SK-N-SH (cell line): ENCODE measurements around the gene CD69. TPM values are rescaled to one million over a fixed set of nuclear protein-coding genes. Genes with fewer than 3 reads are reported as not detected.

ENCODE experiments used
- CTCF ChIA-PET: fragments of 300-600, 350-600 bp; formaldehyde crosslinking; extraction: SDS; loops from one replicate; lab custom pipeline; 2021; lab: Yijun Ruan, JAX
- POLR2A ChIA-PET: fragments of 350-600 bp; sonication (Branson Sonifier 250); formaldehyde crosslinking; extraction: SDS; loops from one replicate; lab custom pipeline; 2020; ENCODE audit warnings: antibody characterized with exemption, inconsistent platforms; lab: Yijun Ruan, JAX
- DNase-seq: peaks from one replicate; pipeline ENCODE4 v3.0.0; 2012
- H2AFZ ChIP-seq: fragments of 200-600 bp; sonication (generic); 2 replicates; pipeline ENCODE4 v1.8.1; 2016; ENCODE audit warnings: antibody characterized with exemption, mild to moderate bottlenecking, low read depth
- H3F3A ChIP-seq: fragments of 200-600 bp; sonication (generic); replicated peaks from 2 replicates; pipeline ENCODE3; 2016; ENCODE audit warnings: antibody characterized with exemption, mild to moderate bottlenecking; ENCODE audit not compliant: insufficient read depth
- H3K27ac ChIP-seq, 2 experiments: fragments of 200-500 bp in 1 of 2; fragments of 200-600 bp in 1 of 2; sonication (Bioruptor generic) in 1 of 2; sonication (generic), shearing (Covaris generic) in 1 of 2; 2 replicates each; pipeline versions ENCODE4 v1.5.1 to v1.6.1; 2014 to 2016; ENCODE audit warnings: low read depth in 2 of 2, inconsistent platforms in 1 of 2, low read length in 1 of 2, mild to moderate bottlenecking in 1 of 2, mixed read lengths in 1 of 2
- H3K27me3 ChIP-seq: fragments of 200-600 bp; sonication (generic), shearing (Covaris generic); 2 replicates; pipeline ENCODE4 v1.6.1; 2016; ENCODE audit warnings: mixed run types; ENCODE audit not compliant: insufficient read depth
- H3K36me3 ChIP-seq, 2 experiments: fragments of 200-500 bp in 1 of 2; fragments of 200-600 bp in 1 of 2; sonication (Bioruptor generic) in 1 of 2; sonication (generic) in 1 of 2; replicated peaks in 1 of 2; 2 replicates each; pipeline versions ENCODE3 to v1.5.1; 2014 to 2016; ENCODE audit warnings: low read length in 1 of 2, mild to moderate bottlenecking in 1 of 2; ENCODE audit not compliant: insufficient read depth in 2 of 2, control insufficient read depth in 1 of 2
- H3K4me1 ChIP-seq, 2 experiments: fragments of 200-500 bp in 1 of 2; fragments of 200-600 bp in 1 of 2; sonication (Bioruptor generic) in 1 of 2; sonication (generic), shearing (Covaris generic) in 1 of 2; 2 replicates each; pipeline versions ENCODE4 v1.5.1 to v1.6.1; 2014 to 2016; ENCODE audit warnings: low read depth in 1 of 2, low read length in 1 of 2, mixed run types in 1 of 2; ENCODE audit not compliant: insufficient read depth in 2 of 2, control insufficient read depth in 1 of 2
- H3K4me2 ChIP-seq: fragments of 200-600 bp; sonication (generic), shearing (Covaris generic); 2 replicates; pipeline ENCODE4 v1.6.1; 2017; ENCODE audit warnings: mixed run types
- H3K4me3 ChIP-seq, 2 experiments: fragments of 200-500 bp in 1 of 2; fragments of 200-600 bp in 1 of 2; sonication (Bioruptor generic) in 1 of 2; sonication (generic), shearing (Covaris generic) in 1 of 2; 2 replicates each; pipeline versions ENCODE4 v1.5.1 to v1.8.1; 2014 to 2016; ENCODE audit warnings: low read depth in 2 of 2, inconsistent platforms in 1 of 2, low read length in 1 of 2, mild to moderate bottlenecking in 1 of 2, mixed read lengths in 1 of 2, moderate library complexity in 1 of 2
- H3K79me2 ChIP-seq: fragments of 200-600 bp; sonication (generic); 2 replicates; pipeline ENCODE4 v1.8.1; 2017; ENCODE audit warnings: mild to moderate bottlenecking; ENCODE audit not compliant: insufficient read depth
- H3K9ac ChIP-seq: fragments of 200-600 bp; sonication (generic); 2 replicates; pipeline ENCODE4 v1.6.1; 2017; ENCODE audit warnings: mixed run types
- H3K9me2 ChIP-seq: fragments of 200-600 bp; sonication (generic); 2 replicates; pipeline ENCODE4 v1.6.1; 2017; ENCODE audit warnings: mixed run types
- H3K9me3 ChIP-seq: fragments of 200-600 bp; sonication (generic); 2 replicates; pipeline ENCODE4 v1.6.1; 2017; ENCODE audit warnings: mixed run types, mild to moderate bottlenecking, moderate library complexity
- H4K20me1 ChIP-seq: fragments of 200-600 bp; sonication (generic); 2 replicates; pipeline ENCODE4 v1.6.1; 2017; ENCODE audit warnings: mild to moderate bottlenecking, mixed run types; ENCODE audit not compliant: insufficient read depth
- ELF1 ChIP-seq: IDR thresholded peaks from 2 replicates; pipeline ENCODE4 v1.4.0; 2012
- FOSL2 ChIP-seq: IDR thresholded peaks from 2 replicates; pipeline ENCODE4 v1.4.0; 2012; ENCODE audit warnings: low read depth, mild to moderate bottlenecking, moderate library complexity, borderline replicate concordance
- GABPA ChIP-seq: IDR thresholded peaks from 2 replicates; pipeline ENCODE4 v1.4.0; 2012; ENCODE audit warnings: low read depth, mild to moderate bottlenecking
- MEF2A ChIP-seq: IDR thresholded peaks from 2 replicates; pipeline ENCODE4 v1.4.0; 2012; ENCODE audit warnings: low read depth, borderline replicate concordance
- MXI1 ChIP-seq: IDR thresholded peaks from 2 replicates; pipeline ENCODE4 v1.6.1; 2012; ENCODE audit warnings: mild to moderate bottlenecking, low read depth, low read length, improper control_type of control experiment
- NFIC ChIP-seq: IDR thresholded peaks from 2 replicates; pipeline ENCODE4 v1.4.0; 2012; ENCODE audit warnings: borderline replicate concordance
- SIN3A ChIP-seq: IDR thresholded peaks from 2 replicates; pipeline ENCODE4 v1.6.1; 2012; ENCODE audit warnings: low read depth, mild to moderate bottlenecking, low read length, moderate library complexity, borderline replicate concordance
- SMC3 ChIP-seq: IDR thresholded peaks from 2 replicates; pipeline ENCODE4 v1.6.1; 2012; ENCODE audit warnings: low read depth, low read length, improper control_type of control experiment
- TAF1 ChIP-seq: IDR thresholded peaks from 2 replicates; pipeline ENCODE4 v1.6.1; 2012; ENCODE audit warnings: low read depth, mild to moderate bottlenecking, low read length, moderate library complexity, borderline replicate concordance
- TCF12 ChIP-seq: IDR thresholded peaks from 2 replicates; pipeline ENCODE4 v1.4.0; 2012
- YY1 ChIP-seq: IDR thresholded peaks from 2 replicates; pipeline ENCODE4 v1.4.0; 2012; ENCODE audit warnings: low read depth, mild to moderate bottlenecking
- WGBS: methylation state at CpG from one replicate; pipeline ENCODE4 v1.1.6; 2017; ENCODE audit warnings: low lambda C conversion rate; 5-methylcytosine and 5-hydroxymethylcytosine counted together
- polyA plus RNA-seq, 3 experiments: library from polyadenylated mRNA; depleted of rRNA; stranded (reverse); fragments of >200 nt; gene quantifications; 2 replicates each; pipeline ENCODE4 v1.2.3, GENCODE V29; 2012
- TF ChIP-seq, protein P1 (sequence below): fragments of 150-350 bp; IDR thresholded peaks from 2 replicates; pipeline ENCODE4 v1.6.1; 2017; ENCODE audit warnings: antibody characterized with exemption, low read length, low read depth, borderline replicate concordance

The CD69 gene
- polyA plus RNA-seq (2012; rRNA removed) = not detected in 2 replicates
- polyA plus RNA-seq (2012; cell fraction: cytosol; rRNA removed) = not detected in 2 replicates
- not detected in 2 replicates for polyA plus RNA-seq (2012; cell fraction: nucleus; rRNA removed)

DNA sequence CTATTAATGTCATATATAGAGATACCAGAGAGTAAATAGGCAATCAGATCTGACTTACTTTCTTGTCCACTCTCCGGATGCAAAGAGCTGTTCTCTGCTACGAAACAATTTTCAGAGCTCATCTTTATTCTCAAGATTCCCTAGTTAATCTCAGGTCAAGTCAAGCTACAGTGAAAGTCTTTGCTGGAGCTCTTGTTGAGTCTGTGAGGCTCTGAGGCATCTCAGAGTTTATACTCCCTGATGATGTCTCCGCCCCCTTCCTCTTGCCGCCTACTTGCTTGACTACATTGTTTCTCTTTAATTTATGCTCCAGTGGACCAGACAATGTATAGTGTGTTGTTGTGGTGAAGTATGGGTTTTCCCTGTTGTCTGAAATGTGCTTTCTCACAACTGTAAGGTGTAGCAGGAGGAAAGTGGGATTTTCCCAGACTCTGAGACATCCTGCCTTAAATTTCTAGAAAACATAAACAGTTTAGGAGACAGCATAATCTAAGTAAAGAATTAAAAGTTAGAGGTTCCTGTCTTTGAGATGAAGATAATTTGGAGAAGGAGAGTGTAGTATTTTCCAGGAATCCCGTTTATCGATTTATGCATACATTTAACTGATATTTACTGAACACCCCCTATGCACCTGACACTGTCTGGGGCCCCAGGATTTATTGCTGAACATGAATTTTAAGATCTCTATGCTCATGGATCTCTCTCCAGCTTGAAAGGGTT, at the start of gene CD69:
Gene CD69 (minus strand): TSS at position 203 of the 720 bp plus-strand sequence. CDS start 81 bp downstream, at position 122.
- POLR2A ChIA-PET = no interaction called here

DNA sequence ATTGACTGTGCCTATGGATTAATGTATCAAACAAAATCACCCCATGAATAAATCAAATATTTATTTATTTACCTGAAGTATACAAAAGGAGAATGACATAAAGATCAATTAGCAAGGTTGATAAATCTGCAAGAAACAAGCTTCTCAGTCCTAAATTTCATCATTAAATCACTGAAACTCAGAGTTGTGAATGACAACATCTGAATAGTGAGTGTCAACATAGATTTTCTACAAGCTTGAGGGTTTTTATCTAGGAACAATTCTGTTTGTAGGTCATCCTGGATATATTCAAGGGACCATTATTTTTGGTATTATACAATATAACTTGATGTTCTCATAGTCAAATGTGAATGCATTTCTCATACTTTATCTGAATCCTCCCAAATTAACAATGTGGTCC, 49.2 kb upstream of the CD69 start:
- Histone ChIP-seq H3K36me3 (no peaks in the 10 kb centered on the region), H3K9me2 (no peaks in the 10 kb centered on the region), H3K4me3 (no peak overlapping the region), H4K20me1 (no peaks in the 10 kb centered on the region), H3K9ac (no peak overlapping the region), H3K4me2 (no peak overlapping the region), H2AFZ (no peak overlapping the region), H3K27ac (no peak overlapping the region), H3K27me3 (peaks cover 18% of the 10 kb centered on the region; the same call in 1 of the 2 replicates), H3K4me1 (no peaks in the 10 kb centered on the region), H3F3A (no peaks in the 10 kb centered on the region), H3K79me2 (no peaks in the 10 kb centered on the region), H3K9me3 (no peaks in the 10 kb centered on the region)
- DNase-seq = no peak
- CTCF ChIA-PET = no interaction called here
- POLR2A ChIA-PET = no interaction called here
- no peak for TF ChIP-seq ELF1
- TF ChIP-seq GABPA = no peak
- TF ChIP-seq FOSL2 = no peak
- TF ChIP-seq, protein P1, sequence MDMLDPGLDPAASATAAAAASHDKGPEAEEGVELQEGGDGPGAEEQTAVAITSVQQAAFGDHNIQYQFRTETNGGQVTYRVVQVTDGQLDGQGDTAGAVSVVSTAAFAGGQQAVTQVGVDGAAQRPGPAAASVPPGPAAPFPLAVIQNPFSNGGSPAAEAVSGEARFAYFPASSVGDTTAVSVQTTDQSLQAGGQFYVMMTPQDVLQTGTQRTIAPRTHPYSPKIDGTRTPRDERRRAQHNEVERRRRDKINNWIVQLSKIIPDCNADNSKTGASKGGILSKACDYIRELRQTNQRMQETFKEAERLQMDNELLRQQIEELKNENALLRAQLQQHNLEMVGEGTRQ = no peak
- TF ChIP-seq MXI1 = no peak
- no peak for TF ChIP-seq NFIC
- TF ChIP-seq MEF2A = no peak
- TF ChIP-seq YY1 = no peak
- no peak for TF ChIP-seq SIN3A
- no peak for TF ChIP-seq TAF1
- TF ChIP-seq TCF12 = no peak

More for the DNA sequence above, at the start of gene CD69:
- no peaks in the 10 kb centered on the region for H3K9me3 ChIP-seq
- 3% methylated on average over 6 of the region's 6 CpGs for WGBS
- H4K20me1 ChIP-seq = no peaks in the 10 kb centered on the region
- CTCF ChIA-PET = interaction anchor here (5.7 kb wide), 1 partner anchor 11 kb away, joined by 51 read pairs; no protein-coding TSS in a partner anchor
- no peak within 1 kb of the TSS for H3K27ac ChIP-seq
- no peak within 1 kb of the TSS for H3K9ac ChIP-seq
- no peaks in the 10 kb centered on the region for H3K36me3 ChIP-seq
- H3K4me3 ChIP-seq = no peak within 1 kb of the TSS
- no peak for DNase-seq
- peaks cover 9% of the 10 kb centered on the region; the same call in 1 of the 2 replicates for H3K27me3 ChIP-seq
- TF ChIP-seq SMC3 (no peak), ELF1 (no peak), NFIC (no peak)
- TF ChIP-seq, all 33 proteins: peak for 0
- no peaks in the 10 kb centered on the region for H3F3A ChIP-seq
- H3K79me2 ChIP-seq = no peaks in the 10 kb centered on the region
- no peaks in the 10 kb centered on the region for H3K4me1 ChIP-seq
- no peak within 1 kb of the TSS for H3K4me2 ChIP-seq
- no peaks in the 10 kb centered on the region for H3K9me2 ChIP-seq
- no peak within 1 kb of the TSS for H2AFZ ChIP-seq
